LoVo (cell line): ENCODE results near the gene SCUBE1.

ENCODE experiments used
- DNase-seq: peaks from one replicate; pipeline ENCODE4 v3.0.0-alpha.2; 2016; ENCODE audit warnings: low spot score

The SCUBE1 gene

DNA sequence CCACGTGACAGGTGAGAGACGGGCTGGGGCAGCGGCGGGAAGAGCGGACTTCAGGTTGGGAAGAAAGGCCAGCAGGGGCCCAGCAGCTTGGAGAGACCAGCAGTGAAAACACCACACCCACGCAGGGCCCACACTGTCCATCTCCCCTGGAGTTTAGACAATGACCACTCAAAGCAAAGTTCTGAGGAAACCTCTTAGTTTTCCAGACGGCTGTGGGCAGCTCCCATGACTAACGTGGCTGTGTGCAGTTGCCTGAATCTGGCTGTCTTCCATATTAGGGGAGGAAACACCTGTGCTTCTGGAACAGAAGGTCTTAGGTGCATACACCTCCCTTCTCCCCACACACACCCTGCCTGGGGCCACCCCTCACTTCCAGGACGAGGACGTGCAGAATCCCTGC lies 85.6 kb downstream of the SCUBE1 start:
- DNase-seq, result no peak

DNA sequence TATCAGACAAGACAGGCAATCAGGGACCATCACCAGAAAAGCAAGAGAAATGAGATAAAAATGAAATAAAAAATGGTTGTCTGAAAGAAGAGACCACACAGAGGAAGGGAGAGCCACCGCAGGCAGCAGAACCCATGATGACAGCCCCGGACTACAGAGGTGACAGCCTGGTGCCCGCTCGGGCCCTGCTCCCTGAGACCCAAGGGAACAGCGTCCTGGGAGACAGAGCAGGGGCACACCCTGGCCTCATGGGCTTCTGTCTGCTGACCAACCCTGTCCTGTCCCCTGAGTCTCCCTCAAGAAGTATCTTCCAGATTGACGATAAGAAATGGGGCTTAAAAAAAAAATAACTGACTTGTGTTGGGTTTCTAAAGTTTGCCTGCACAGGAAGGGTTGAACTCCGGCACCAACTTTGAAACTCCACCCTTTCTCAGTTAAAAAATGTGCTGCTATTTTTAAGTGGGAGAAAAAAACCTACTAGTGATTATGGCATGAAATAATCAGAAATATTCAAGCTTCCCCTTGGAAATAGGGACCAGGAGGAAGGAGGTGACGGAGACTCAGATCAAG lies 86.1 kb downstream of the SCUBE1 start:
- DNase-seq, result no peak

- DNase-seq, result no peak
Observed at GRCh38 chr22:43256569-43256968, 86.6 kb downstream of the SCUBE1 start.

DNA sequence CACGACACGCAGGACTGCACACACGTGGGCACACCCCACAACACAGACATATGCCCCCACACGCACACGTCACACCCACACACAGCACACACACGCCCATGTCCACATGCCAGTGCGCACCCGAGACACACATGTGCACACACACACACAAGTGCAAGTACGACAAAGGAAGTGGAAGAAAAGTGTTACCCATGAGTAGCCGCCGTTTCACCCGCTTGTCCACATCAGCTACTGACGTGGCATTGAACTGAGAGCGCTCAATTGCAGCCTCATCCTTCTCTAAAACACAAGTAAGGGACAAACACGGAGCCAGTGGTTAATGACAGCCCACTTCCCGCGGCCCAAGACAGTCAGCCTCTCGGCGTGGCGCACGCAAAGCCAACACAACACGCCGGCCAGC lies 87.9 kb downstream of the SCUBE1 start:
- no peak for DNase-seq

- no peak for DNase-seq
Observed at GRCh38 chr22:43253839-43254238, 89.3 kb downstream of the SCUBE1 start.

DNA sequence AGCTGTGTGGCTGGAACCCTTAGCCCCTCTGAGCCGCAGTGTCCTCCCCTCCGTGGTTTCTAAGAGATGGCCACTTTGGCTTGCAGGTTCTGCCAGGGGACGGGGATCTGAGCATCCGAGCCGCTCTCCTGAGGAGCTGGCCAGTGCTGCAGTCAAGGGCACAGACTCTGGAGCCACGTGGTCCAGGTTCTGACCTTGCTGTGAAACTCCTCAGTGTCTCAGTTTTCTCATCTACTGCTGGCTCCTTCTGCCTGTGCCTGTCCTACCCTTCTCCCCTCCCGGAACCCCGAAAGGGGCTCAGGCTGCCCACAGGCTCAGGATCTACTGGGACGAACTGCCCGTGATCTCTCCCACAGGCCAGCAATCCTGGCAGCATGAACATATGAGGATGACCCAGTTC lies 90.9 kb downstream of the SCUBE1 start:
- DNase-seq, result no peak

- no peak for DNase-seq
Observed at GRCh38 chr22:43249789-43250471, 93.2 kb downstream of the SCUBE1 start.

- DNase-seq, result no peak
Observed at GRCh38 chr22:43247546-43248260, 95.5 kb downstream of the SCUBE1 start.

DNA sequence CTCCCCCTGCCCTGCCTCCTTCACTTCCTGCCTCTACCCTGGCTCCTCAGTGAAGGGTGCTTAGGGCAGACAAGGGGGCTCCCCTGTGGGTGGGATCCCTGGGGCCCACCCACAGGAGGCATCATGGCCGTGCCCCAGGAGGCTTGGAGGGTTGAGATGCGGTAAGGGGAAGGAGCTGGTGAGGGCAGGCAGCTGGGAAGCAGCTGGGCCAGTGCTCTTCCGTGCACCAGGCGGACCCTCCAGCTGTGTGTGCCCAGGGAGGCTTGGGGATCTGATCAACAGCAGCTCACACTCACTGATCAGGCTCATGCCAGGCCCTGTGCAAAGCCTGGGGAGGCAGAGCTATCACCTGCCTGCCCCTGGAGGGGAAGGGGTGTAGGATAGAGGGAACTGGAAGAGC lies 97.0 kb downstream of the SCUBE1 start:
- no peak for DNase-seq

- DNase-seq, result no peak
Observed at GRCh38 chr22:43245717-43246116, 97.5 kb downstream of the SCUBE1 start.

GRCh38 chr22:43244803-43245527 lies 98.2 kb downstream of the SCUBE1 start:
- DNase-seq, result no peak

- no peak for DNase-seq
Observed at GRCh38 chr22:43244402-43244801, 98.8 kb downstream of the SCUBE1 start.

DNA sequence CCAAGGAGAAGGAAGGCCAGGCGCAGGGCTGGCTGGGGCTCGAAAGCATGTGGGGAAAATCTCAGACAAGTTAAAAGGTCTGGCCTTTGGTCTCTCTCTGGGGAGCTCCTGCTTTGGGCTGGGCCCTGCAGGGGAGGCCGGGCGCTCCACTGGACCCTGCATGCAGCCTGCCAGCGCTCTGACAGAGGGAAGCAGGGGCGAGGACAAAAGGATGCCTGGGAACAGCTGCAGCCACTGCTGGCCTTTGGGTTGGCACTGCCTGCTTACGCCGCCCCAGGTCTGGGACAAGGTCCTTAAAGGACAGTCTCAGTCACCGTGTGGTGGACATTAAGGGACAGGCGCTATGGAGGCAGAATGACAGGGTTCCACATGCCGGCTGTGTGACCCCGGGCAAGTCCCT lies 99.8 kb downstream of the SCUBE1 start:
- no peak for DNase-seq

GRCh38 chr22:43242627-43243026 lies 100.5 kb downstream of the SCUBE1 start:
- no peak for DNase-seq

DNA sequence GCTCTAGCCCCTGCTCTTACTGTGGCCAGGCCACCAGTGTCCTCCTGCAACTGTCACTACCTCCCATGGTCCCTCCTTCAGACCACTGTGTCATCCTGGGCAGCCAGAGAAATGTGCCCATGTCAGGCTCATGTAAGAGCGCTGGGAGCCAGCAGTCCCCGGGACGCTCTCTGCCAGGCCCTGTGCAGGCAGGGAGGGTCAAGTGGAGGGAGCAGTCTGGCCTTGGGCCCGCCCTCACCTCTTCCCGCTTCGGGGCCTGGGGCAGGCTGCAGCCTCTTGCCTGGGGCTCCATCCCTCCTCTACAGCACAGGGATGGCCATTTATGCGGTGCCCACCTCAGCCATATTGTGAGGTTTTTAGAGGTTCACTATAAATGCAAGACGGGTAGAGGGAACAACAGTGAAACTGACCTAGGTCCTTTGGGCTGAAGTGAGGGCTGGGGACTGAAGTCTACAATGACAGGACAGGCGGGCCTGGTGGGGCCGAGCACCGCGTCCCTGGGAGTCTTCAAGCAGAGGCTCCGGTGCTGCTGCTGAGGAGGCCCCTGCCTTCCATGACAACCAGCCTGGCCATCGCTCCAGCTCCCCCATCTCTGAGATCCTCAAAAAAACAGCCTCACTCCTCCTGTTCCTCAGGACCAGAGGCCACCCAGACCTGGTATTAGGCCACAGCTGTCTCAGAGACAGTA lies 101.3 kb downstream of the SCUBE1 start:
- no peak for DNase-seq

DNA sequence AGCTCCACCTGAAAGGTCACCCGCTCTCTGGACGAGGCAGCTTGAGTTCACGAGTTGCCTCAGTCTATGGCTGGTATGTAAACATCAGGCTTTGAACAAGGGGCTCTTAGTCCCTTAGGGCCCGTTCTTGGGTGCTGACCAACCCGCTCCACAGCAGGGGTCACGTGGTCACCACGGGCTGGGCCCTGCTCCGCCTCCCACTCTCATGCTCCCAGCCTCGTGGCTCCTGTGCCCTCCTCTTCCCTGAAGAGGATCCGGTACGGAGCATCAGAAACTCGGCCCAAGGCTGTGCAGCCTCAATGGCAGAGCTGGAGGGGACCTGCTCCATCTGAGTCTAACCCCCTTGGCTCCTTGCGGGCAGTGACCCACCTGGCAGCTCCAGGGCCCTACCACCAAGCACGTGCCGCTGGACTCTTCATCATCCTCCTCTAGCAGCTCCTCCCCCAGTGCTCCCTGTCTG lies 102.0 kb downstream of the SCUBE1 start:
- DNase-seq, result no peak

GRCh38 chr22:43240614-43241013 lies 102.6 kb downstream of the SCUBE1 start:
- no peak for DNase-seq

DNA sequence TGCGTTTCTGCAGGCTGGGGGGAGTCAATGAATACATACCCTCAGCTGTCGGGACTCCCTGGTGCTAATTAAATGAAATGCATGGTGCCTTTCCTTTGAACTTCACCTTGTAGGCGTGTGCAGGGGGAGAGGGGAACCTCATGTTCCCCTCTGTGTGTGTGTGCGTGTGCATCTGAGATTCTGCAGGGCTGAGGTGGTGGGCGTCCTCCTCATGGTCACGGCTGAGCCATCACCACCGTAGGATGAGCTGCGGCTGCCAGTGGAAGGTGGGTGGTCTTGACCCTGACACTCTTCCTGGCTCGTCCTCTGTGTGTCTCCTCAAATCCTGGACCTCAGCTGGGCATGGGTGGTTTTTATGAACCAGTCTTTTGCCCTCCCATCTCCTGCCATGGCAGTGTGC lies 103.2 kb downstream of the SCUBE1 start:
- DNase-seq, result no peak

GRCh38 chr22:43239193-43239780 lies 103.9 kb downstream of the SCUBE1 start:
- no peak for DNase-seq

GRCh38 chr22:43238526-43239006 lies 104.6 kb downstream of the SCUBE1 start:
- no peak for DNase-seq

- no peak for DNase-seq
Observed at GRCh38 chr22:43237280-43237679, 105.9 kb downstream of the SCUBE1 start.
